ENCODE data around the gene KRT31.
"Not testable (repeated sequence)": the region's sequence is repeated elsewhere in the genome, so short reads cannot be mapped to it uniquely, and the experiment has no call there.

KRT31 gene

DNA sequence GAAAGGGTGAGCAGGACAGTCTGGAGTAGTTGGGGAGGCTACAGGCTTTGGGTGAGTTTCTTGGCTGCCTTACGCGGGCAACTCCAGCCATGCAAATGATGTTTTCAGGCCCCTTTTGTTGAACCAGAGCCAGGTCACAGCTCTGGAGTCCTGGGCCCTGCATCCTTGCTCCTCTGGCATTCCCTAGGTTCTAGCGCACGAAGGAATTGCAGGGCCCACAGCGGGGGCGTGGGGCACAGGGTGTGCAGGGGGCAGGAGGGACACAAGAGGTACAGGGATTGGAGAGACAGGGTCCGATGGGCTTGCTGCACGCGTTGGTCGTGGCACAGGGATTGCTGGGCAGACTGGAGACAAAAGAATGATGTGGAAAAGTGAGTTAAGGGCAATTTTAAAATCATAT, 3.6 kb downstream of the KRT31 start:
- H3K4me3 ChIP-seq (ENCODE audit: low read length) = no peak overlapping the region
- no peak for DNase-seq (ENCODE audit: low read depth, low spot score)

DNA sequence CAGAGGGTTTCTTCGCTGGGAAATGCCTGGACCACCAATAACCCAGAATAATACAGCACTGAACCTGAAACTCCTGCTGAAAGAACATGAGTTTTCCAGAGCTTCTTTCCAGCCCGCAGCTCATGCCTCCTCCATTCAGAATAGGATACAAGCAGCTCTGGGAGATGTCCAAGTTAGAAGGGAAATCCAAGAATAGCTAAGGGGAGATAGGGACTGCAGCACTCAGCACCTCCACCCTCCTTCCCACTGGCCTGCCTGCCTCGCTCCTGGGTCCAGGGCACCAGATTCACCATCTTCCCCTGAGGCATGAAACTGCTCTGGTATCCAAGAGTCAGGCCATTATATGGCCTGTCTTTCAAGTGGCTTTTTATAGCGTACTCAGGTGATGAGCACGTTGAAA, 4.1 kb downstream of the KRT31 start:
- H3K4me3 ChIP-seq (ENCODE audit: low read length) = no peak overlapping the region
- no peak for DNase-seq (ENCODE audit: low read depth, low spot score)

DNA sequence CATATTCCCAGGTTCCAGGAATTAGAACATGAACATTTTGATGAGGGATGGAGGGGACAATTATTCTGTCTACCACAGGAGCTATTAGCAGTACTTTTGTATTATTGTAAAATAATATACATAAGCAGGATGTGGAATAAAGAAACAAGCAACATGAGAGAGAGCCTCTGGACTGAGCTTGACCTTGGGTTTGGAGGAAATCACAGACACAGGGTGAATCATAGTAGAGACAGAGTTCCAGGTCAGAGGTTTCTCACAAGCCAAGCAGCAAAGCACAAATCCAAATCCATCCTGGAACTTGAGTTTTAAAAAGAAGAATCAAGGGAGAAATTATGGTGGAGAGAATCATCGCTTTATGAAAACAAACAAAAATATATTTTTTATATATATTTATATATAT, 5.1 kb downstream of the KRT31 start:
- DNase-seq (ENCODE audit: low read depth, low spot score) = no peak
- no peak overlapping the region for H3K4me3 ChIP-seq (ENCODE audit: low read length)

DNA sequence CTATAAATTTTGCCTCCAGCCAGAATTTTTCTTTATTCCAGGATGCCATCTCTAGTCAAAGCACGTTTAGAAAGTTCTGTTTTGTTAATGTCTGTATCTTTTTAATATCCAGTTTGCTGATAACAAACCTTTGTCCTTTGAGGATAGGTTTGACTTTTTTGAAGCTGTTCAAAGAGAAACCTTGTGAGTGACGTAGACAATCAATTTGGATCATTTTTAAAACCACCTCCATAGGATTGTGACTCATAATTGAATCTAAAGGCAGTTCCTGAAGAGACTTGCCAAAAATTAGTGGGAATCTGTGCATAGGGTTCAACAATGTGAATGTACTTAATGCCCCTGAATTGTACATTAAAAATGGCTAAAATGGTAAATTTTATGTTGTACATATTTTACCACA, 5.9 kb downstream of the KRT31 start:
- H3K4me3 ChIP-seq (ENCODE audit: low read length) = no peak overlapping the region
- no peak for DNase-seq (ENCODE audit: low read depth, low spot score)

DNA sequence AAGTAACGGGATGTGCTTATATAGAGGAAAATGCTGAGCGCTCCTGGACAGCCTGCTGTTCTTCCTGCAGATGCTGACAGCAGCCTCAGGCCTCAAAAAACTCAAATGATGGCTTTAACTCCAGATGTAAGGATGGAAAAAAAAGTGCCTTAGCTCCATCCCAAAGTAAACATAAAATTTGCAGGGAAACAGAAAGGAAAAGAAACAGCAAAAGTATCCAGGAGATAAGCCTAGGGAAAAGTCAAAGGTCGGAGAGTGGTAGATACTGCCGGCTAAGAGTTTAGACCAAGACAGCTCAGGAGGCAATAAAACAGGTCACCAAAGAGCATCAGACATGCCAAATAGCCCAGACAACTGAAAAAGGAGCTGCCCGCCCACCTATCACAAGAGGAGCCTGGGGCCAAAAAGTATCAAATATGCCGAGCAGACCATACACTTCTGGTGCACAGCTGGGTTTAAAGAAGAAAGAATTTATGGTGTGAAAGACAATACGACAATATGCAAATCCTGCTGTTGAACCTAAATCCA, 6.9 kb downstream of the KRT31 start:
- no peak for DNase-seq (ENCODE audit: low read depth, low spot score)
- H3K4me3 ChIP-seq (ENCODE audit: low read length) = no peak overlapping the region

DNA sequence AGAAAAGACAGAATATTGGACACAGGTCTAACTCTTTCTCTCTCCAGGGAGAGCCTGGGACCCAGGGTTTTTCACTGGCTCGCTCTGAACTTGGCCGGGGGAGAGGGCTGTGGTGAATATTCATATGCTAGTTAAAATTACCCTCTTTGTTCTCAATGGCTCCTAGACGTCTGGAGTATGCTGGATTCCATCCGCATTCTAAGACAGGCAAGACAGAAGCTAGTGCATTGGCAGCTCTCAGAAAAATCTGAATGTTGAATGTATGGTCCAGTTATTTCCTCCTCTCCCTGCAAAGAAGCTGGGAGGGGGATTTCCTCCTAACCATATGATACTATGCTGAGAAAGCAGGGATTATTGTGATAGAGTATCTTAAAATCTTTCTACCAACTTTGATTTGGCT, 9.7 kb downstream of the KRT31 start:
- H3K4me3 ChIP-seq (ENCODE audit: low read length) = no peak overlapping the region
- DNase-seq (ENCODE audit: low read depth, low spot score) = no peak

DNA sequence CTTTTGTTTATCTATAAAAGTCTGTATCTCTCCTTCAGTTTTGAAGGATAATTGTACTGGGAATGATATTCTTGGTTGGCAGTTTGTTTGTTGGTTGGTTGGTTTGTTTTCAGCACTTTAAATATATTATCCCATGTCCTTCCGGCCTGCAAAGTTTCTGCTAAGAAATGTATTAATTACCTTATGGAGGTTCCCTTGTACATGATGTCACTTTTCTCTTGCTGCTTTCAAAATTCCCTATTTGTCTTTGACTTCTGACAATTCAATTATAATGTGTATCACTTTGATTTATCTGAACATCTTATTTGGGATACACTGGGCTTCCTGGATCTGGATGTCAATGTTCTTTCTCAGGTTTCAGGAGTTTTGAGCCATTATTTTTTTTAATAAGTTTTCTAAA, 11.2 kb downstream of the KRT31 start:
- no peak for DNase-seq (ENCODE audit: low read depth, low spot score)
- H3K4me3 ChIP-seq (ENCODE audit: low read length) = no peak overlapping the region

DNA sequence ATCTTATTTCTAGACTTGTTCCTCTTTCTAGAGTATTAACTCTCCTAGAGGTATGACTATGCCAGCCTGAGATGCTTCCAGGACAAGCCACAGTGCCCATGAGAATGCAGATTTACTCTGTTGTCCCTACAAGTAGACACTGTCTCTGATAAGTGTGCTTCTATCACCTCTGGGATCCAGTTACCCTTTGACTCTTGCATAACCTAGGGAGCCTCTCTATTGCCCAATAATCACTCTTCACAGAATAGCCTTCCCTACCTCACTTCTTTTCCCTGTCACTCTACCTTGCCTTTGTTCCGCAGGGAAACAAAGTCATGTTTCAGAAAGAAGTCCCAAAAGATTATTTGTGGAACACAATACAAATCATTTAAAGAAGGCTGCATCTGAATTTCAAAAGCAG, 13.7 kb downstream of the KRT31 start:
- no peak overlapping the region for H3K4me3 ChIP-seq (ENCODE audit: low read length)
- DNase-seq (ENCODE audit: low read depth, low spot score) = no peak

DNA sequence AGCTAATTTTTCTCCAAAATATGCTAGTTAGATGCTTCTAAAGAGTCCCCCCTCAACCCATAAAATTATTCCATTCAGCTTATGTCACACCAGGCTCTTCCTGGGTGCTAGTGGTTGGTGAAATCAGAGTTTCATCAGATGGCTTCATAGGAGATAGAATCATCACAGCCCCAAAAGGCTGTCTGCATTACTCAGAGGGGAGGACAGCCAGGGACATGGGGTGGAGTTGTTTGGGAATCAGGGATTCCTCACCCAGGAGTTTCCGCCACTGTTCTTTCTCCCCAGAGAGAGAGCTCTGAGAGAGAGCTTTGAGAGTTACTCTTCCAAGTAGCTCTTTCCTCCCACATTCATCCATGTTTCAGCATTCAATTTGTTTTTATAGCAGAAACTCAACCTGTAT, 15.0 kb downstream of the KRT31 start:
- H3K4me3 ChIP-seq (ENCODE audit: low read length) = no peak overlapping the region
- no peak for DNase-seq (ENCODE audit: low read depth, low spot score)

DNA sequence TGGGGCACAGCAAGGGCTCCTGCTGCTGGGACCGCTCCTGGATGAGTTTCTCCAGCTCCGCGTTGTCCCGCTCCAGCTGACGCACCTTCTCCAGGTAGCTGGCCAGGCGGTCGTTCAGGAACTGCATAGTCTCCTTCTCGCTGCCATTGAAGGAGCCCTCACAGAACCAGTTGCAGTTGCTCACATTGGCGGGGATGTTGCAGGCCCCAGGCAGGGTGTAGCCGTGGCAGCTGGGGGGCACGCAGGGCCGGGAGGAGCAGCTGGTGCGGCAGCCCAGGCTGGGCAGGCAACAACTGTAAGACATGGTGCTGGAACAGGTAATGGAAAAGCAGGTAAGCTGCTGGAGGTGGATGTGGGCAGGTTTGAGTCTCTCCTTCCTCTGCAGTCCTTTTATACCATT, 15.5 kb downstream of the KRT31 start, which contains the start of gene KRT34:
Gene KRT34, minus strand, starts transcription at position 364 of the 400 bp plus-strand sequence. Its CDS starts 60 bp downstream, at position 304.
- not testable (repeated sequence) for DNase-seq (ENCODE audit: low read depth, low spot score); H3K4me3 ChIP-seq (ENCODE audit: low read length)

DNA sequence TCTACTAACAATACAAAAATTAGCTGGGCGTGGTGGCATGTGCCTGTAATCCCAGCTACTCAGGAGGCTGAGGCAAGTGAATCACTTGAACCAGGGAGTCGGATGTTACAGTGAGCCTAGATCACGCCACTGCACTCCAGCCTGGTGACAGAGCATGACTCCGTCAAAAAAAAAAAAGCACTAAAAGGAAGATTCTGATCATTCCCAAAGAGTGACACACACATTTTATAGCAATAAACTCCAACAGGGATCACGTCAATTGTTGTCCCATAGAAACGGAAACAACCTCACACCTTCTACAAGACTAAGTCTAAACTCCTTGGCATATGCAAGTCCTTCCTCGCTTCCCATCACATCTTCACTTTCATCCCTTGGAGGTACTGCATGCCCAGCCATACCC, 17.3 kb downstream of the KRT31 start:
- H3K4me3 ChIP-seq (ENCODE audit: low read length); DNase-seq (ENCODE audit: low read depth, low spot score): not testable (repeated sequence)

DNA sequence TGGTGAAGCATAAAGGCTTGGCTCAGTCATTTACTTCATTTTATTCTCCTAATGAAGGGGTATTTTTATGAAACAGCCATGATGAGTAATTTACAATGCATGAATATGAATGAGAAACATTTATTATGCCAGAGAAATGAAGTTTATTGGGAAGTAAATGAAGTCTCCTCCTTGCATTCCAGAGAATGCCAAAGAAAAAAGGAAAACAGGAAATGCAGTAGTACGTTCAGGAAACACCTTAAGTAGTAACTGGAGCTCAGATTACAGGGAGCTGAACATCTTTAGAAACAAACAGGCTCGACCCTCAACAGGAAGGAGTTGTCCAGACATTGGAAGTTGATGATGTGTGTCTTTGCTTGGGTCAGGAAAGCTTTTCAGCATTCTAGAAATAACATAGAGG, 19.9 kb downstream of the KRT31 start:
- no peak overlapping the region for H3K4me3 ChIP-seq (ENCODE audit: low read length)
- DNase-seq (ENCODE audit: low read depth, low spot score) = no peak

DNA sequence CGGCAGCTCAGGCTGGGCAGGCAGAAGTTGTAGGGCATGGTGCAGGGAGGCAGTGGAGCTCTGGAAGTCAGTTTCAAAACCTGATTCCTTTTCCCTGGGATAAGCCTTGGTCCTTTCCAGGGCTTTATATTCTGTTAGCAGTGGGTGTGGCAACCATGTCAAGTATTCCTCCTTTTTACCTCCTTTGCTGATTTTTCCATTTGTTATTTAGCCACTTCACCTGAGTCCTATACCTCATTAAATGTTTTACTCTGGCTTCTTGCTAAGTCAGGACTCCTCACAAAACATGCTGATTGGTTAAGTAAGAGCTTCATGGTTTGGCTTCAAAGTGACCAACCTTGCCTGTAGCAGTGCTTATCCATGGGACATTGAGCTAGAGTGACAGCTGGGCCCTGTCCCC, 27.7 kb downstream of the KRT31 start, which contains the start of gene KRT33B:
Gene KRT33B, minus strand, starts transcription at position 101 of the 400 bp plus-strand sequence. Its CDS starts 63 bp downstream, at position 38.
- DNase-seq (ENCODE audit: low read depth, low spot score) = no peak
- H3K4me3 ChIP-seq (ENCODE audit: low read length) = no peak within 1 kb of the TSS

DNA sequence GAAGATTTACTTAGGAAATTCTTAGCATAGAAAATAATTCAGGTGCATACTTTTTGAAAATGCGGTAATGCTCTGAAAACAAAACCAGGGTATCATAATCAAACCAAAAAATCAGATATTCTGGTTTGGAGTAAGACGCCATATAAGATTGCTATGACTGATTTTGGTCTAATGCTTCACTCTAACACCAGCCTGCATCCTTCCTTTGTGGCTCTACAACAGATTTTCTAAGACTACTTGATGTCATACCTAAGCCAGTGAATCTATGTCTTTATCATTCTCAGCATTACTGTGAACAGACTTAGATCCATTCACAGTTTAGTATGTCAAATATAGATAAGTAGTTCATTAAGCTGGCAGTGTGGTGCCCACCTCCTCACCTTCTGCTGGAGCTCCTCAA, 28.4 kb downstream of the KRT31 start:
- no peak for DNase-seq (ENCODE audit: low read depth, low spot score)
- no peak overlapping the region for H3K4me3 ChIP-seq (ENCODE audit: low read length)

DNA sequence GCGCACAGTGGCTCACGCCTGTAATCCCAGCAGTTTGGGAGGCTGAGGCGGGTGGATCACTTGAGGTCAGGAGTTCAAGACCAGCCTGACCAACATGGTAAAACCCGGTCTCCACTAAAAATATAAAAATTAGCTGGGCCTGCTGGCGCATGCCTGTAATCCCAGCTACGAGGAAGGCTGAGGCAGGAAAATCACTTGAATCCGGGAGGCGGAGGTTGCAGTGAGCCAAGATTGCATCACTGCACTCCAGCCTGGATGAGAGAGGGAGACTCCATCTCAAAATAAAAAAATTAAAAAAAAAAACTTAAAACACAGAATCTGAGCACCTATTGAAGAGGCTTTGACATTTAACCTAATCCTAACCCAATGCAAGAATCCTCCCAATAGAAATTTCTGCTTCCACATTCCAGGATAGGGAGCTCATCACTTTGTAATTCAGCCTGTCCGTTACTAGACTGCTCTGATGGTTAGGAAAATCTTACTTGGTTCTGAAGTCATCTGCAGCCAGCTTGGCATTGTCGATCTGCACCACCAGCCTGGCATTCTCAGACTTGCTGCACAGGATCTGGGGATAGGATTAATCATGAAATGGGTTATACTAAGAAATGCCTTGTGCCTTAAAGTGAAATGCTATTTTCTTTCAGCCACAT, 29.9 kb downstream of the KRT31 start:
- H3K4me3 ChIP-seq (ENCODE audit: low read length) = no peak overlapping the region
- no peak for DNase-seq (ENCODE audit: low read depth, low spot score)

DNA sequence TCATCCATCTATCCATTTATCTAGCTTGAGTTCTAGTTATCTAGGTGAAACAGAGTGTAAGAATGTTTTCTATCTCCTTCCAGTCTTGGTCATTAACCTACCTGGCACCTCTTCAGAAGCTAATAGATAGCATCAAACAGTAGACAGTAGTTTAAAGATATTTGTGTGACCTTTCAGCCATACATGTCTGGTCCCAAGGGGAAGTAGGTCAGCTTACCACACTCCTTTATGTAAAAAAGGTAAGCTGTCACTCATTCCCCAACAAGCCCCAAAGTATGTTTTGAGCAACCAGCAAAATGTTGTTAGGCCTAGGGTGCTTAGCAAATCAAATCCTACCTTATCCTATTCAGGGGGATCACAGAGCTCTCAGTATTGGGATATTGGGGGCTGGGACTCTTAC, 31.3 kb downstream of the KRT31 start:
- no peak for DNase-seq (ENCODE audit: low read depth, low spot score)
- no peak overlapping the region for H3K4me3 ChIP-seq (ENCODE audit: low read length)

DNA sequence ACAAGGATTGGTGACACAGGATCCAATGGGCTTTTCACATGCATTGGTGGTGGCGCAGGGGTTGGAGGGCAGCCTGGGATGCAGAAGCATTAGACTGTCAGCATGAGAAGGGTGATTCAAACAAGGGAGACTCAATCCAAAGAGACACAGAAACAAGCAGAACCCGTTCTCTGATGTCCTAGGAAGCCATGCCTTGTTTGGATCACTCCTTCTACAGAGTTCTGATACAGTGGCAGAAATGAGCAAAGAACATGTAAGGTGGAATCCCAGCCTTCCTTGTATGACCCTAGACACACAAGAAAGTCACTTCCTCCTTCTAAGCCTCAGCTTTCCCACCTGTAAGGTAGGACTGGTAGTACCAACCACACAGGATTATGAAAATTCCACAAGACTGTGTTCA, 33.5 kb downstream of the KRT31 start:
- no peak for DNase-seq (ENCODE audit: low read depth, low spot score)
- H3K4me3 ChIP-seq (ENCODE audit: low read length) = no peak overlapping the region

DNA sequence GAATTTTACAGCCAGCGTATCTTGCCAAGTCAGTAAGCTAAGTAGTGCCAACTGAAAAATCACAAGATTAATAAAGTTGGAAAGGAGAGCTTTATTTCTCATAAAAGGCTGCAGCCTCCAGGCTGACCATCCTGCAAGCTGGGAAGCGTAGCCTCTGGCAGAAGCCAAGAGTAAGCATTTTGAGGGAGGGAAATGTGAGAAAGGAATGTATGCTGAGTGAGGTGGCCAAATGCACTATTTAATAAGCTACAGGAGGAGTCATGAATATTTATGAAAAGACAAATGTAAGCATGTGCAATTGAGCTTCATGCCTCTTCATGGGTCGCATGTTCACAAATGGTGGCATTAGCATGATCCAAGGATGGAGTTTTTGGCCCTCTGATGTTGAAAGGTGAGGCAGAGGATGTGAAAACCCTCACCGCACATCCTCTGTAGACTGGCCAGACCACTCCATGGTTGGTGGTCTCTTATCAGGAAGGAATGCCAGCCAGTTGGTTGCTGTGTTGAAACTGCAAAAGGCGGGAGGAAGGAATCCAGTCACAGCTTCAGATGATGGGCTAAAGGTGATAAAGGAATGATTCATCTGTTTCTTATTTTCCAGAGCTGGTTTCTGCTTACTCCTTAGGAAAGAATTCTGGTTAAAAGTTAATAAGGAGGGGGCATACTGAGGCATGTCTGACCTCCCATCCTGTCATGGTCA, 37.0 kb downstream of the KRT31 start:
- H3K4me3 ChIP-seq (ENCODE audit: low read length) = no peak overlapping the region
- DNase-seq (ENCODE audit: low read depth, low spot score) = no peak

DNA sequence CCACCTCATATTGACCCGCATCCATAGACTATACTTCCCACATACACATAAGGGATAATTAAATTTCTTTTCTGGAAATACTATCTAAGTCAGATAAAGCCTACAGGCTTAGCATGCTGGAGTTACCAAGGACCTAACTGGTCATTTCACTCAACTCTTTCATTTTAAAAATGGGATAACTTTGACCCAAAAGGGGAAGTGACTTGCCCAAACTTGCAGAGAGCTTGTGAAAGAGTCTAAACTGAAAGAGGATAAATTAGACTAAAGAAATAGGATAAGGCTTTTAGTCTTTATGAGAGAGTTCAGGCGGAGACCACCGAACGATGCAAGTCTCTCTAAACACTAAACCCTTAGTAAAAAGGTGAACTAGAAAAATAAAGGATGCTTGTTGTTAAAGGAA, 42.9 kb downstream of the KRT31 start:
- no peak for DNase-seq (ENCODE audit: low read depth, low spot score)
- no peak overlapping the region for H3K4me3 ChIP-seq (ENCODE audit: low read length)

DNA sequence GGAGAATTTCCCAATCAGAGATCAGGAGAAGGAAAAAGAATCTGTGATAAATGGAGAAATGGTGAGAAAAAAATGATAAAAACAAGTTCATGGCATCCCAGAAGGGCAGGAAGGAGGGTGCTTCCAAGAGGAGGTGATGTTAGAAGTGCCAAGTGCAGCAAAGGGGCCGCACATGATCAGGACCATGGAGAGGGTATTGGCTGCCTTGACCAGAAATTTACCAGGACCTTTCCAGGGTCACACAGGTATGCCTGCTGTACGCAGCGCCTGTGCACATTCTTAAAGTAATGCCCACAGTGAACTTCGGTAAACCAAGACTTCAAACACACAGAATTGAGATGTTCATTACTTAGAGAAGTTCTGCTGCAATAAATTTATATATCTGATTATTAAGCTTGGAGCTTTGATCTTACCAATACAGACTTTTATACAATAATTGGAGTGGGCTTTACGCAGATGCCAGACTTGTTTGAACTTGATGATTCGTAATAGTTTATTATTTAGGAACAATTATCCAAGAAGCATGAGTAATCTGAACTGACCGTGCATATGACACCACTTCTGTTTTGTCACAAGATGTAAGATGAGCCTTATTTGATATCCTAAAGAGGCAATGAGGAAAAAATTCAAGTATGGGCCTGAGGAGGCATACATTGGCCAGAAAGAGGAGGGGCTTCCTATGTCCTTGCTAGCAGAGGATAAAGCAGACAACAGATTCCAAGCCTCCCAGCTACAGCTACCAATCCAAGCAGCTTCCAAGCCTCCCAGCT, 44.6 kb downstream of the KRT31 start:
- no peak for DNase-seq (ENCODE audit: low read depth, low spot score)
- H3K4me3 ChIP-seq (ENCODE audit: low read length) = no peak overlapping the region
